Thoracic aorta (tissue), 2 donors: ENCODE data around the gene RAI1. TPM values are rescaled to one million over a fixed set of nuclear protein-coding genes. Genes with fewer than 3 reads are reported as not detected.
"Not testable (repeated sequence)": the region's sequence is repeated elsewhere in the genome, so short reads cannot be mapped to it uniquely, and the experiment has no call there.

Experiments used
- ATAC-seq: fragments of 150-250 bp; one replicate; pipeline ENCODE4 v1.8.0; 2017; ENCODE audit warnings: low read depth; ENCODE audit not compliant: insufficient number of reproducible peaks, low FRiP score
- DNase-seq: peaks from one replicate; pipeline ENCODE4 v3.0.0-alpha.2; 2020; ENCODE audit warnings: low spot score
- H3K27ac ChIP-seq, 2 donors: fragments of 200-600 bp; sonication (generic); 1 replicate in 1 of 2; 2 replicates in 1 of 2; pipeline ENCODE4 v1.5.1; 2016; ENCODE audit warnings: mild to moderate bottlenecking in 2 of 2, moderate library complexity in 2 of 2
- H3K27me3 ChIP-seq: fragments of 200-600 bp; sonication (generic); replicated peaks from 2 replicates; pipeline ENCODE4 v1.6.0; 2016; ENCODE audit warnings: mild to moderate bottlenecking; ENCODE audit not compliant: insufficient read depth
- H3K36me3 ChIP-seq: fragments of 200-600 bp; sonication (generic); one replicate; pipeline ENCODE4 v1.5.1; 2016
- H3K4me1 ChIP-seq, 2 donors: fragments of 200-600 bp; sonication (generic); 1 replicate in 1 of 2; 2 replicates in 1 of 2; pipeline versions ENCODE4 v1.5.1 to v1.6.0; 2016; ENCODE audit warnings: low read depth in 2 of 2, mild to moderate bottlenecking in 1 of 2; ENCODE audit not compliant: control insufficient read depth in 1 of 2
- H3K4me3 ChIP-seq: fragments of 200-600 bp; sonication (generic); 2 replicates; pipeline ENCODE4 v1.5.1; 2016; ENCODE audit warnings: mild to moderate bottlenecking
- H3K9me3 ChIP-seq: fragments of 200-600 bp; sonication (generic); 2 replicates; pipeline ENCODE4 v1.5.1; 2016
- CTCF ChIP-seq: fragments of 200-600 bp; sonication (generic); IDR thresholded peaks from one replicate; pipeline ENCODE4 v1.5.1; 2019; ENCODE audit warnings: antibody characterized with exemption
- total RNA-seq, 2 donors: library from RNA; depleted of rRNA; stranded (reverse); fragments of >200 nt; gene quantifications; one replicate each; pipeline versions ENCODE4 v1.1.0 to v1.2.3, GENCODE V29; 2016

Gene RAI1
- total RNA-seq, 2 donors from 2014 or later, result 21.0 to 31.5 TPM

GRCh38 chr17:17806611-17807274 lies 125.5 kb downstream of the RAI1 start:
- DNase-seq, result no peak
- no peaks in the 10 kb centered on the region for H3K27me3 ChIP-seq
- no peak for ATAC-seq
- H3K27ac ChIP-seq, result no peak overlapping the region
- H3K4me3 ChIP-seq, result no peak overlapping the region
- H3K4me1 ChIP-seq, result peaks cover 0 to 8% of the 10 kb centered on the region in 2 donors
- no peaks in the 10 kb centered on the region for H3K9me3 ChIP-seq
- no peak for TF ChIP-seq CTCF
- peaks cover 10% of the 10 kb centered on the region for H3K36me3 ChIP-seq

DNA sequence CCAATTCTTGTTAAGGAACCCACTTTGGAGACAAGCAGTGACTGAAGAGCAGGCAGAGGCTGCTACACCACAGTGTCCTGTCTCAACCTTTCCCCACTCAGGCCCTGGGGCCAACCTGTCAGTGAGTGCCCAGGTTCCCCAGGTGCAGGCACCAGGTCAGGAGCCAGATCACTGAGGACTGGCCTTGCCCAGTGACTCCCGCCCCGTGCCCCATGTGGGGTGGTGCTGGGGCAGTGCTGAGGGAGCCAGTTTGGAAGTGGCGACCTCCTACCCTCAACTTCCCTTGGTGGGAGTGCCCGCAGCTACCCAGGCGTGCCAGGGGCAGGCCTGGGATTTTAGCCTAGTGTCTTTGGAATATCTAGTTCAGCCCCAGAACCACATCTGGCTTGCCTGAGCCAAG lies 126.2 kb downstream of the RAI1 start:
- peaks cover 10% of the 10 kb centered on the region for H3K36me3 ChIP-seq
- no peaks in the 10 kb centered on the region for H3K9me3 ChIP-seq
- no peak for TF ChIP-seq CTCF
- H3K4me1 ChIP-seq, result peaks cover 0 to 15% of the 10 kb centered on the region in 2 donors
- H3K27ac ChIP-seq, result no peak overlapping the region
- ATAC-seq (no peak), DNase-seq (no peak)
- H3K27me3 ChIP-seq, result no peaks in the 10 kb centered on the region
- H3K4me3 ChIP-seq, result no peak overlapping the region

DNA sequence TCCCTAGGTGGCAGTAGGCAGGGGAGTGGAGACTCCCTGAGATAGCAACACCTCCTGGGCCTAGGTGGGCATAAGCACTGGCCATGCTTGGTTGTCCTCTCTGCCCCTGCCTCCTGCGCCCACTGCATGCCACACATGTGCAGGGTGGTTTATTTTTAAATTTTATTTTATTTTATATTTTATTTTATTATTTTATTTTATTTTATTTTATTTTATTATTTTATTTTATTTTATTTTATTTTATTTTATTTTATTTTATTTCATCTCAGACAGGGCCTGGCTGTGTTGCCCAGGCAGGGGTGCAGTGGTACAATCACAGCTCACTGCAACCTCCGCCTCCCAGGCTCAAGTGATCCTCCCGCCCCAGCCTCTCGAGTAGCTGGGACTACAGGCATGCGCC lies 126.9 kb downstream of the RAI1 start:
- not testable (repeated sequence) for ATAC-seq, H3K27me3 ChIP-seq, H3K27ac ChIP-seq, H3K4me3 ChIP-seq, DNase-seq, H3K9me3 ChIP-seq
- Histone ChIP-seq H3K4me1 (peaks cover 0 to 16% of the 10 kb centered on the region in 2 donors), H3K36me3 (peaks cover 14% of the 10 kb centered on the region)

DNA sequence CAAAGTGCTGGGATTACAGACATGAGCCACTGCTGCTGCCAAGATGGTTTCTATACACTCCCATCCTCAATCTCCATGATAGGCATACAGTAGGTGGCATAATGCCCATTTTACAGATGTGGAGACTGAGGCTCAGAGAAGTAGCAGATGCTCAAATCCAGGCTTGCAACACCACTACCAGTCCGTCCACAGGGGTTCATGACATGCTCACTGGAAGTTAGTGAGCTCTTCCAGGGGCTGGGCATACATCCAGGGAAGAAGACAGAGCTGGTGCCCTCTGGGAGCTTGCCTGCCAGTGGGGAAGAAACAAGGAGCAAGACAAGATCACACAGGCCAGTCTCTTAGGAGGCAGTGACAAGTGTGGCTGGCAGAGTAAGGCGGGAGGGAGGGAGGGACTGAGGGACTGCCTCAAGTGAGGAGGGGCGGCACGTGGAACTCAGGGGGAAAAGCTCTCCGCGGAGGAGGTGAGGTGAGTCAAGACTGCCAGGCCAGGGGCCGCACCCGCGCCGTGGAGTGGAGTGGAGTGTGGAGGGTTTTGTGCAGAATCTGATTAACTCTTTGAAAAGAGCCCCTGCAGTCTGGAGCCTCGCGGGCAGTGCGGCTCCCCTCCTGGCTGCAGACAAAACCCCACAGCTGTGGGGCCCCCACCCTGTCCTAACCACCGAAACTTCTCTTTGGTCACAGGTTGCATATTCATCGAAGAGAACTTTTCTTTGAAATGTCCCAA lies 127.6 kb downstream of the RAI1 start:
- DNase-seq (no peak), ATAC-seq (no peak)
- H3K27ac ChIP-seq, result no peak overlapping the region
- H3K4me1 ChIP-seq, result peaks cover 0 to 16% of the 10 kb centered on the region in 2 donors
- no peak overlapping the region for H3K4me3 ChIP-seq
- no peak for TF ChIP-seq CTCF
- no peaks in the 10 kb centered on the region for H3K27me3 ChIP-seq
- no peaks in the 10 kb centered on the region for H3K9me3 ChIP-seq
- peaks cover 14% of the 10 kb centered on the region for H3K36me3 ChIP-seq

- Histone ChIP-seq H3K9me3 (no peaks in the 10 kb centered on the region), H3K27me3 (no peaks in the 10 kb centered on the region), H3K36me3 (peaks cover 9% of the 10 kb centered on the region), H3K4me1 (peaks cover 0 to 16% of the 10 kb centered on the region in 2 donors), H3K4me3 (peak overlapping the region; percentile 67), H3K27ac (peak overlapping the region in 1 of 2 donors; percentile 30)
- TF ChIP-seq CTCF, result no peak
- ATAC-seq, result no peak
- no peak for DNase-seq
Measured at GRCh38 chr17:17809531-17810083, 128.3 kb downstream of the RAI1 start.
